ENCODE data around the gene ME2. TPM values are rescaled to one million over a fixed set of nuclear protein-coding genes. Genes with fewer than 3 reads are reported as not detected.
"Not testable (repeated sequence)": the region's sequence is repeated elsewhere in the genome, so short reads cannot be mapped to it uniquely, and the experiment has no call there.

ME2 gene
- total and polyA plus RNA-seq, 7 donors, result 40.2 to 75.1 (median 60.1) TPM

- Histone ChIP-seq H3K4me3 (no peak overlapping the region), H3K9me3 (no peaks in the 10 kb centered on the region), H3K27ac (no peak overlapping the region), H3K27me3 (no peaks in the 10 kb centered on the region), H3K4me1 (no peaks in the 10 kb centered on the region), H3K36me3 (peaks cover 0 to 39% (median 4%) of the 10 kb centered on the region in 4 donors)
- 95% methylated on average over 6 of the region's 6 CpGs for WGBS, 2 donors
- intact Hi-C loops (cut with DNase I), result no loop called here
- TF ChIP-seq POLR2AphosphoS5 (IDR thresholded peaks at IDR 0.05), result no peak
- no peak for TF ChIP-seq POLR2A (IDR thresholded peaks at IDR 0.05)
- TF ChIP-seq EP300 (IDR thresholded peaks at IDR 0.05), result no peak
- TF ChIP-seq CTCF (IDR thresholded peaks at IDR 0.05), result no peak
- no peak for DNase-seq
These were observed 56.7 kb downstream of the ME2 start for GRCh38 chr18:50935493-50936191.

GRCh38 chr18:50937183-50937582 lies 58.3 kb downstream of the ME2 start:
- 76 to 98% methylated on average over 1 of the region's 1 CpG for WGBS, 2 donors

GRCh38 chr18:50938912-50939311 lies 60.0 kb downstream of the ME2 start:
- Histone ChIP-seq H3K9me3 (no peaks in the 10 kb centered on the region), H3K36me3 (peaks cover 0 to 45% (median 4%) of the 10 kb centered on the region in 4 donors), H3K27ac (no peak overlapping the region), H3K4me1 (no peaks in the 10 kb centered on the region), H3K27me3 (no peaks in the 10 kb centered on the region), H3K4me3 (no peak overlapping the region)
- intact Hi-C loops (cut with DNase I), result no loop called here
- TF ChIP-seq CTCF (IDR thresholded peaks at IDR 0.05), result no peak
- 95 to 98% methylated on average over 2 of the region's 2 CpGs for WGBS, 2 donors
- no peak for DNase-seq

More at GRCh38 chr18:50937183-50937582, 58.3 kb downstream of the ME2 start:
- H3K27me3 ChIP-seq, result no peaks in the 10 kb centered on the region
- H3K4me1 ChIP-seq, result no peaks in the 10 kb centered on the region
- H3K9me3 ChIP-seq, result no peaks in the 10 kb centered on the region
- no peak overlapping the region for H3K4me3 ChIP-seq
- no peak for DNase-seq
- TF ChIP-seq POLR2AphosphoS5 (IDR thresholded peaks at IDR 0.05) (no peak), EP300 (IDR thresholded peaks at IDR 0.05) (no peak)
- H3K27ac ChIP-seq, result no peak overlapping the region
- intact Hi-C loops (cut with DNase I), result no loop called here
- H3K36me3 ChIP-seq, result peaks cover 0 to 44% (median 6%) of the 10 kb centered on the region in 4 donors

- DNase-seq, result no peak
- H3K27ac ChIP-seq, result no peak overlapping the region
- H3K4me3 ChIP-seq, result no peak overlapping the region
- H3K36me3 ChIP-seq, result peaks cover 0 to 72% (median 4%) of the 10 kb centered on the region in 4 donors
- intact Hi-C loops (cut with DNase I), result no loop called here
- no peaks in the 10 kb centered on the region for H3K9me3 ChIP-seq
- no peaks in the 10 kb centered on the region for H3K4me1 ChIP-seq
- H3K27me3 ChIP-seq, result no peaks in the 10 kb centered on the region
- WGBS, 2 donors, result 78 to 87% methylated on average over 4 of the region's 4 CpGs
- TF ChIP-seq CTCF (IDR thresholded peaks at IDR 0.05), result no peak
These were observed 65.5 kb downstream of the ME2 start for GRCh38 chr18:50944245-50944932.

- H3K4me1 ChIP-seq; H3K9me3 ChIP-seq; H3K27me3 ChIP-seq; intact Hi-C loops (cut with DNase I); DNase-seq; H3K4me3 ChIP-seq; H3K27ac ChIP-seq: not testable (repeated sequence)
- WGBS, 2 donors, result 98 to 100% methylated on average over 2 of the region's 2 CpGs
- peaks cover 0 to 62% (median under 1%) of the 10 kb centered on the region in 4 donors for H3K36me3 ChIP-seq
These were observed 67.0 kb downstream of the ME2 start for GRCh38 chr18:50945918-50946317.
